HCT116 (cell line): ENCODE results near the gene STX5.
"Not testable (repeated sequence)": the region's sequence is repeated elsewhere in the genome, so short reads cannot be mapped to it uniquely, and the experiment has no call there.

ENCODE experiments used
- CEBPB ChIP-seq: IDR thresholded peaks from 2 replicates; pipeline ENCODE4 v1.6.1; 2012; ENCODE audit warnings: low read depth
- EZH2 ChIP-seq: fragments of 200-600 bp; sonication (generic); IDR thresholded peaks from 2 replicates; pipeline ENCODE4 v1.6.1; 2017; ENCODE audit warnings: antibody characterized with exemption, mixed run types
- JUND ChIP-seq: IDR thresholded peaks from 2 replicates; pipeline ENCODE4 v1.6.1; 2012
- POLR2A ChIP-seq: IDR thresholded peaks from 2 replicates; pipeline ENCODE4 v1.7.0; 2011; ENCODE audit warnings: borderline replicate concordance; ENCODE audit not compliant: insufficient read depth, insufficient read length; ENCODE audit errors: extremely low read depth
- POLR2AphosphoS5 ChIP-seq: IDR thresholded peaks from 2 replicates; pipeline ENCODE4 v1.6.1; 2011; ENCODE audit warnings: mild to moderate bottlenecking, low read depth, low read length, moderate library complexity
- RAD21 ChIP-seq: IDR thresholded peaks from 2 replicates; pipeline ENCODE4 v1.6.1; 2012; ENCODE audit warnings: low read depth, mild to moderate bottlenecking
- SRF ChIP-seq: IDR thresholded peaks from 2 replicates; pipeline ENCODE4 v1.6.1; 2012; ENCODE audit warnings: low read depth
- TCF7L2 ChIP-seq: IDR thresholded peaks from 2 replicates; pipeline ENCODE4 v1.7.0; 2011; ENCODE audit warnings: borderline replicate concordance, inconsistent platforms; ENCODE audit not compliant: insufficient read depth, insufficient read length; ENCODE audit errors: extremely low read depth
- YY1 ChIP-seq: IDR thresholded peaks from 2 replicates; pipeline ENCODE4 v1.6.1; 2011; ENCODE audit warnings: low read length, low read depth, moderate library complexity, mild to moderate bottlenecking; ENCODE audit not compliant: insufficient replicate concordance; ENCODE audit errors: extremely low read depth
- TF ChIP-seq, protein P1 (sequence below), 3 experiments: fragments of 200-600 bp in 1 of 3; sonication (generic) in 1 of 3; IDR thresholded peaks in 2 of 3; conservative IDR thresholded peaks in 1 of 3; 2 replicates each; pipeline ENCODE4 v1.5.1; 2012 to 2017; ENCODE audit warnings: low read depth in 2 of 3, low read length in 2 of 3, antibody characterized with exemption in 1 of 3, borderline replicate concordance in 1 of 3, control low read depth in 1 of 3, mild to moderate bottlenecking in 1 of 3, mixed read lengths in 1 of 3, mixed run types in 1 of 3, moderate library complexity in 1 of 3; ENCODE audit not compliant: insufficient read depth in 1 of 3

DNA sequence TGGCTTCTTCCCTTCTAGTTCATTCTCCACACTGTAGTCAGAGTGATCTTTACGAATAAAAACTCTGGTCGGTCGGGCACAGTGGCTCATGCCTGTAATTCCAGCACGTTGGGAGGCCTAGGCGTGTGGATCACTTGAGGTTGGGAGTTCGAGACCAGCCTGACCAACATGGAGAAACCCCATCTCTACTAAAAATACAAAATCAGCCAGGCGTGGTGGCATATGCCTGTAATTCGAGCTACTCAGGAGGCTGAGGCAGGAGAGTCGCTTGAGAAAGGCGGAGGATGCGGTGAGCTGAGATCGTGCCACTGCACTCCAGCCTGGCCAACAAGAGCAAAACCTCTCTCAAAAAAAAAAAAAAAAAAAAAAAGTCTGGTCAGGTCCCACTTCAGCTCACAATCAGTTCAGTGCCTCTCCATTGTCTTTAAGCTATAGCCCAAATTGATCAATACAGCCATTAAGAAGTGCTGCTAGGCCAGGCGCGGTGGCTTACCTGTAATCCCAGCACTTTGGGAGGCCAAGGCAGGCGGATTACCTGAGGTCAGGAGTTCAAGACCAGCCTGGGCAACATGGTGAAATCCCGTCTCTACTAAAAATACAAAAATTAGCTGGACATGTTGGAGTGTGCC, 29.8 kb upstream of the STX5 start:
- TF ChIP-seq, protein P1, sequence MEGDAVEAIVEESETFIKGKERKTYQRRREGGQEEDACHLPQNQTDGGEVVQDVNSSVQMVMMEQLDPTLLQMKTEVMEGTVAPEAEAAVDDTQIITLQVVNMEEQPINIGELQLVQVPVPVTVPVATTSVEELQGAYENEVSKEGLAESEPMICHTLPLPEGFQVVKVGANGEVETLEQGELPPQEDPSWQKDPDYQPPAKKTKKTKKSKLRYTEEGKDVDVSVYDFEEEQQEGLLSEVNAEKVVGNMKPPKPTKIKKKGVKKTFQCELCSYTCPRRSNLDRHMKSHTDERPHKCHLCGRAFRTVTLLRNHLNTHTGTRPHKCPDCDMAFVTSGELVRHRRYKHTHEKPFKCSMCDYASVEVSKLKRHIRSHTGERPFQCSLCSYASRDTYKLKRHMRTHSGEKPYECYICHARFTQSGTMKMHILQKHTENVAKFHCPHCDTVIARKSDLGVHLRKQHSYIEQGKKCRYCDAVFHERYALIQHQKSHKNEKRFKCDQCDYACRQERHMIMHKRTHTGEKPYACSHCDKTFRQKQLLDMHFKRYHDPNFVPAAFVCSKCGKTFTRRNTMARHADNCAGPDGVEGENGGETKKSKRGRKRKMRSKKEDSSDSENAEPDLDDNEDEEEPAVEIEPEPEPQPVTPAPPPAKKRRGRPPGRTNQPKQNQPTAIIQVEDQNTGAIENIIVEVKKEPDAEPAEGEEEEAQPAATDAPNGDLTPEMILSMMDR (IDR thresholded peaks at IDR 0.05 in 2 of 3, conservative IDR thresholded peaks at IDR 0.05 in 1 of 3; ENCODE audit: borderline replicate concordance in 1 of 3, insufficient read depth in 1 of 3, low read depth in 2 of 3, low read length in 2 of 3), result not testable (repeated sequence)
- TF ChIP-seq YY1, POLR2AphosphoS5, EZH2, JUND, TCF7L2, POLR2A, RAD21, CEBPB, SRF: not testable (repeated sequence)
